ENCODE measurements around the gene LZTFL1.

DNA sequence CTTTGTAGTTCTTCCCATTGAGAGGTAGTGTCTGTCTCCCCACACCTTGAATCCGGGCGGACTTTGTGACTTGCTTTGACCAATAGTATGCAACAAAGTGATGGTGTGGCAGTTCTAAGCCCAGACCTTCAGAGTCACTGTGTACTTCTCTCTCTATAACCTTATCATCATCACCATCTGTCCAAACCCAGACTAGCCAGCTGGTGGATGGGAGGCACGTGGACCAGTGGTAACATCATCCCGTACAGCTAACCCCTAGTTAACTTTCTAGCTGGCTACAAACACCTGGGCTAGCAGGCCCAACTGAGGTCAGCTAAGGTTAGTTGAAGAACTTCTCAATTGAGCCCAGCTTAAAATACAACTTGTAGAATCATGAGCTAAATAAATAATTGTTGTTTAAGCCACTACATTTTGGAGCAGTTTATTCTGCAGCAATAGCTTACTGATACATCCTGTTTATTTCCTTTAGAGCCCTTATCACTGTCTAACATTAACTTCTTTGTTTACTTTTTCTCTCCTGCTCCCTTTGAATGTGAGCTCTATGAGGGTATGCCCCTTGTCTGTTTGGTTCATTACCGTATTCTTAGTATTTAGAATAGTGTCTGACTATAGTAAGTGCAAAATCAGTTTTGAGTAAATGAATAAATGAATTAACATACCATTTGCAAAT, 32.9 kb upstream of the LZTFL1 start:
- TF ChIP-seq POLR2A (IDR thresholded peaks at IDR 0.05; ENCODE audit: low read depth, low read length) (no peak), CTCF (IDR thresholded peaks at IDR 0.05; ENCODE audit: extremely low read depth in 1 of 2, insufficient read depth in 1 of 2, low read depth in 1 of 2, low read length in 2 of 2) (no peak)
